GM23248 (cell line): ENCODE results near the gene C19orf25. TPM values are rescaled to one million over a fixed set of nuclear protein-coding genes. Genes with fewer than 3 reads are reported as not detected.
A peak's percentile ranks its signal among the peaks of the same experiment; 100 is the strongest.

Source experiments
- DNase-seq: peaks from one replicate; pipeline ENCODE4 v3.0.0-alpha.2; 2015
- H2AFZ ChIP-seq: fragments of 200-600 bp; sonication (generic); 2 replicates; pipeline ENCODE4 v1.6.1; 2016; ENCODE audit warnings: antibody characterized with exemption
- H3F3A ChIP-seq: fragments of 200-600 bp; sonication (generic); 2 replicates; pipeline ENCODE4 v1.6.1; 2016; ENCODE audit warnings: mild to moderate bottlenecking, antibody characterized with exemption, mixed run types; ENCODE audit not compliant: insufficient read depth
- H3K27ac ChIP-seq: fragments of 200-600 bp; sonication (generic); 2 replicates; pipeline ENCODE4 v1.5.1; 2016; ENCODE audit warnings: mild to moderate bottlenecking
- H3K27me3 ChIP-seq: fragments of 200-600 bp; sonication (generic); replicated peaks from 2 replicates; pipeline ENCODE4 v1.6.1; 2016; ENCODE audit warnings: mild to moderate bottlenecking; ENCODE audit not compliant: insufficient read depth
- H3K36me3 ChIP-seq: fragments of 200-600 bp; sonication (generic); 2 replicates; pipeline ENCODE4 v1.6.1; 2016; ENCODE audit warnings: low read depth, mild to moderate bottlenecking
- H3K4me1 ChIP-seq: fragments of 200-600 bp; sonication (generic); 2 replicates; pipeline ENCODE4 v1.6.1; 2016; ENCODE audit warnings: mild to moderate bottlenecking; ENCODE audit not compliant: insufficient read depth
- H3K4me2 ChIP-seq: fragments of 200-600 bp; sonication (generic); one replicate; pipeline ENCODE4 v1.6.1; 2016; ENCODE audit warnings: mild to moderate bottlenecking; ENCODE audit not compliant: unreplicated experiment
- H3K4me3 ChIP-seq: fragments of 200-600 bp; sonication (generic); 2 replicates; pipeline ENCODE4 v1.5.1; 2016; ENCODE audit warnings: mild to moderate bottlenecking
- H3K79me2 ChIP-seq: fragments of 200-600 bp; sonication (generic); 2 replicates; pipeline ENCODE4 v1.6.1; 2016; ENCODE audit warnings: mild to moderate bottlenecking; ENCODE audit not compliant: insufficient read depth
- H3K9ac ChIP-seq: fragments of 200-600 bp; sonication (generic); 2 replicates; pipeline ENCODE4 v1.6.1; 2016; ENCODE audit warnings: mild to moderate bottlenecking
- H3K9me2 ChIP-seq: fragments of 200-600 bp; sonication (generic); 2 replicates; pipeline ENCODE4 v1.6.1; 2016; ENCODE audit warnings: mixed run types, mild to moderate bottlenecking, moderate library complexity; ENCODE audit not compliant: insufficient read depth
- H3K9me3 ChIP-seq: fragments of 200-600 bp; sonication (generic); one replicate; pipeline ENCODE4 v1.6.1; 2017; ENCODE audit warnings: low read depth
- H4K20me1 ChIP-seq: fragments of 200-600 bp; sonication (generic); 2 replicates; pipeline ENCODE4 v1.6.0; 2016; ENCODE audit not compliant: insufficient read depth
- EZH2 ChIP-seq: fragments of 200-600 bp; sonication (generic); IDR thresholded peaks from 2 replicates; pipeline ENCODE4 v1.6.1; 2018; ENCODE audit warnings: antibody characterized with exemption, mild to moderate bottlenecking; ENCODE audit not compliant: insufficient read depth, poor library complexity, severe bottlenecking
- EZH2phosphoT487 ChIP-seq: fragments of 200-600 bp; sonication (generic); IDR thresholded peaks from 2 replicates; pipeline ENCODE4 v1.6.1; 2018; ENCODE audit warnings: antibody characterized with exemption, moderate library complexity, mild to moderate bottlenecking, low read depth; ENCODE audit not compliant: insufficient read depth
- WGBS, 2 experiments: methylation state at CpG; one replicate each; pipeline ENCODE4 v1.1.6; 2015 to 2017; ENCODE audit warnings: low lambda C conversion rate in 2 of 2, low coverage in 1 of 2; ENCODE audit errors: missing lambda C conversion rate in 2 of 2; 5-methylcytosine and 5-hydroxymethylcytosine counted together
- in situ Hi-C: fragments of 300-500 bp; cut with MboI; formaldehyde crosslinking; loops from 2 replicates; pipeline ENCODE4 v1.15.0; 2020
- polyA plus RNA-seq: library from polyadenylated mRNA; unstranded; fragments of >200 nt; fragmentation: Nextera tagmentation; extraction: Ambion mirVana; gene quantifications from 2 replicates; pipeline ENCODE4 v1.2.1, GENCODE V29; 2016
- total RNA-seq: library from RNA; depleted of rRNA; stranded (reverse); fragments of >200 nt; shearing (Covaris generic); gene quantifications from 2 replicates; pipeline ENCODE4 v1.2.3, GENCODE V29; 2014

Gene C19orf25
- total and polyA plus RNA-seq, 2 experiments from 2014 or later, result 34.7 to 35.9 TPM

DNA sequence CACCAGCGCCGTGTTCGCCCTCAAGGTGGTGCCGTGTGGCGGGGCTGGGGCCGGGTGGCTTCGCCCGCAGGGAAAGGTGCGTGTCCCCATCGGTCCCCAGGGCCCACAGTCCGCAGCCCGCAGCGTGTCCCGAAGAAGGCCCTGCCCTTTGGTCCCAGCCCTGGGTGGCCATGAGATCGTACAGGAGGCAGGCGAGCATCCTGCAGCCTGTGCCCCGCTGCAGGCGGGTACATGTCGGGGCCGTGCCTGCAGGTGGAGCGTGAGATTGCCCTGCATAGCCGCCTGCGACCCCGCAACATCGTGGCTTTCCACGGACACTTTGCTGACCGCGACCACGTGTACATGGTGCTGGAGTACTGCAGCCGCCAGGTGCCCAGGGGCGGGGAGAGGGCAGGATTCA is 46.3 kb upstream of the C19orf25 start:
- no peak overlapping the region for H3K4me2 ChIP-seq
- H3K9me2 ChIP-seq, result no peaks in the 10 kb centered on the region
- no peaks in the 10 kb centered on the region for H3K9me3 ChIP-seq
- TF ChIP-seq EZH2phosphoT487 (no peak), EZH2 (no peak)
- no peaks in the 10 kb centered on the region for H3K36me3 ChIP-seq
- H3F3A ChIP-seq, result no peaks in the 10 kb centered on the region
- H4K20me1 ChIP-seq, result no peaks in the 10 kb centered on the region
- H3K4me1 ChIP-seq, result no peaks in the 10 kb centered on the region
- H3K9ac ChIP-seq, result no peak overlapping the region
- H3K79me2 ChIP-seq, result no peaks in the 10 kb centered on the region
- no peak for DNase-seq
- no peak overlapping the region for H2AFZ ChIP-seq
- in situ Hi-C loops, result no loop called here
- H3K27ac ChIP-seq, result no peak overlapping the region
- WGBS, 2 experiments, result 63 to 70% methylated on average over 20 to 24 of the region's 31 CpGs
- H3K4me3 ChIP-seq, result no peak overlapping the region
- H3K27me3 ChIP-seq, result peaks cover 16% of the 10 kb centered on the region; the same call in 1 of the 2 replicates

DNA sequence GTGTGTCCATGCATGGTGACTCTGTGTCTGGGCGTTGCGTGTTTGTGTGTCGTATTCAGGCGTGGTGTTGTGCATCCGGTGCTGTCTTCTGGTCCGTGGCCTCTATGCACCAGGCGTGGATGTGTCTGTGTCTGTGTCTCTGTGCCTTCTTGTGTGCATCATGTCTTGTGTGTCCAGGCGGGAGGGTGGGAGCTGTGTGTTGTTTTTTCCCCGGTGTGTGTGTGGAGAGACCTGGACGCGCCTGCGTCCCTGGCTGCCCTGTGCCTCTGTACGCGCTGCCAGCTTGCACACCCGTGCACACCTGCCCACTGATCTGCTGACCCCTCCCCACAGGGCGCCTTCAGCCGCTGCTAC is 45.9 kb upstream of the C19orf25 start:
- no peaks in the 10 kb centered on the region for H3K36me3 ChIP-seq
- in situ Hi-C loops, result no loop called here
- H3K79me2 ChIP-seq, result no peaks in the 10 kb centered on the region
- H3K9ac ChIP-seq, result no peak overlapping the region
- TF ChIP-seq EZH2 (no peak), EZH2phosphoT487 (no peak)
- H3K4me1 ChIP-seq, result no peaks in the 10 kb centered on the region
- H3K9me2 ChIP-seq, result no peaks in the 10 kb centered on the region
- no peak overlapping the region for H2AFZ ChIP-seq
- no peaks in the 10 kb centered on the region for H4K20me1 ChIP-seq
- no peak overlapping the region for H3K4me2 ChIP-seq
- H3K9me3 ChIP-seq, result no peaks in the 10 kb centered on the region
- H3K27me3 ChIP-seq, result peaks cover 16% of the 10 kb centered on the region; the same call in 1 of the 2 replicates
- no peak overlapping the region for H3K27ac ChIP-seq
- WGBS, 2 experiments, result 38 to 41% methylated on average over 17 of the region's 17 CpGs
- no peak for DNase-seq
- H3K4me3 ChIP-seq, result no peak overlapping the region
- H3F3A ChIP-seq, result no peaks in the 10 kb centered on the region

DNA sequence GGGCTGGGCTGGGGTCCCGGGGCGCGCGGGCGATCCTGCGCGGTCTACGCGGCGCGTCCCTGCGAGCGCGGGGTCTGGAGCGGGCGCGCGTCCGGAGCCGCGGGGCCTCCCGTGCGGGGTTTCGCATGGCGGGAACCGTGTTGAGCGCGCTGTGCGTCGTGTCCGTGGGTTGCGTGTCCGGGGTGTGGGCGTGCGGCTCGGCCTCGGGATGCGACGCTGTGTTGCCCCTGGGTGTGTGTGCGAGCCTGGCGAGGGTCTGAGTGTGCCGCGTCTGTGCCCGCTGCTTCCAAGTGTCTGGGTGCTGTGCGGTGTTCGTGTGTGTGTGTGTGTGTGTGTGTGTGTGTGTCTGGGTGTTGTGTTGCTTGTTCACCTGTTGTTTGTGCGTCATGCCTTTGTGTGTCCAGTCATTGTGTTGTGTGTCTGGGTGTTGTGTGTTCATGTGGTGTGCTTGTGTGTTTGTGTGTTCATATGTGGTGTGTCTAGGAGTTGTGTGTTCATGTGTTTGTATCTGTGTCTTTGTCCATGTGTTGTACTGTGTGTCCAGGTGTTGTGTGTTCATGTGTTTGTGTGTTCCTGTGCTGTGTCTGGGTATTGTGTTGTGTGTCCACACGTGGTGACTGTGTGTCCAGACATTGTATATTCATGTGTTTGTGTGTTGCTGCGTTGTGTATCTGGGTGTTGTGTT is 45.4 kb upstream of the C19orf25 start:
- Histone ChIP-seq H3K79me2 (no peaks in the 10 kb centered on the region), H3K36me3 (no peaks in the 10 kb centered on the region), H3K9ac (no peak overlapping the region), H3K4me2 (no peak overlapping the region), H4K20me1 (no peaks in the 10 kb centered on the region), H3K9me3 (no peaks in the 10 kb centered on the region), H3K27me3 (peaks cover 16% of the 10 kb centered on the region; the same call in 1 of the 2 replicates), H3K4me3 (no peak overlapping the region), H3K27ac (no peak overlapping the region), H2AFZ (no peak overlapping the region), H3K9me2 (no peaks in the 10 kb centered on the region), H3F3A (no peaks in the 10 kb centered on the region), H3K4me1 (no peaks in the 10 kb centered on the region)
- TF ChIP-seq EZH2phosphoT487, result no peak
- TF ChIP-seq EZH2, result peak; percentile 58
- DNase-seq, result no peak
- in situ Hi-C loops, result no loop called here
- WGBS, 2 experiments, result 13 to 14% methylated on average over 19 to 22 of the region's 49 CpGs

DNA sequence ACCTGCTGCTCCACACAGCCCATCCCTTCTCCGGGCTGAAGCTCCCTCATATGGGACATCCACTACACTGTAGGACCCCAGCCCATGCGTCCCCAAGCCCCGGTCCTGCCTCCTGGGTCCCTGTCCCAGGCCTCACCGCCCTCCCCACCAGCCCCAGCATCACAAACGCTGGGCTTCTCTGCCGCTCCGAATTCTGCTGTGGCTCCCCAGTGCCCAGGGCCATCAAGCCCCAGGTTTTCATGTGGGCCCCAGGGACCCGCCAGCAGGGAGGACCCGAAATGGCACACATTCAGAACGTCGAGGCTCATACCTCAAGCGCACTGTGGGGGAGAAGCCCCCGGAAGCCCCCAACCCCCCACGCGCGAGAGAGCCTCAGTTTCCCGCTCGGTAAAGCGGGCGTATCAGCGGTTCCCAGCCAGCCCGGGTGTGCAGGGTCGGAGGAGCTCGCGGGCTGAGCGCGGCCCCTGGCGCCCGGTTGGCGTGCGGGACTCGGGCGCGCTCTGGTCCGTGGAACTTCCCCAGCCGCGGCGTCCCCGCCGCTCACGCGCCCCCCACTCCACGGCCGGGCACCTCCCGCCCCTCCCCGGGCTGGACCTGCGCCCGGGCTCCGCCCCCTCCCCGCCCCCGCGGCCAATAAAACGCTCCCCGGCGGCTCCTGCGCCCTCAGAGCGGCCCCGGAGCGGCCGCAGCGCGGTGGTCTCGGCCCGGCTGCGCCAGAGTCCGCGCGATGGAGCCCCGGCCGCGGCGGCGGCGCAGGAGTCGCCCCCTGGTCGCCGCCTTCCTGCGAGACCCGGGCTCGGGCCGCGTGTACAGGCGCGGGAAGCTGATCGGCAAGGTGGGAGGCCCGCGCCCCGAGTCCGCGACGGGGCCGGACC is 44.6 kb upstream of the C19orf25 start, which contains the start of gene PLK5:
PLK5 (plus strand) TSS at position 666 of the 875 bp plus-strand sequence. CDS start 2,920 bp downstream, outside the sequence.
- DNase-seq, result no peak
- no peak within 1 kb of the TSS for H3K4me3 ChIP-seq
- no peak within 1 kb of the TSS for H3K27ac ChIP-seq
- H3K4me1 ChIP-seq, result no peaks in the 10 kb centered on the region
- no peaks in the 10 kb centered on the region for H3F3A ChIP-seq
- H3K9ac ChIP-seq, result no peak within 1 kb of the TSS
- H3K4me2 ChIP-seq, result no peak within 1 kb of the TSS
- H3K9me3 ChIP-seq, result no peaks in the 10 kb centered on the region
- no peaks in the 10 kb centered on the region for H3K79me2 ChIP-seq
- in situ Hi-C loops, result no loop called here
- H4K20me1 ChIP-seq, result no peaks in the 10 kb centered on the region
- H3K36me3 ChIP-seq, result no peaks in the 10 kb centered on the region
- TF ChIP-seq EZH2 (no peak), EZH2phosphoT487 (no peak)
- 5 to 7% methylated on average over 57 to 78 of the region's 92 CpGs for WGBS, 2 experiments
- no peaks in the 10 kb centered on the region for H3K9me2 ChIP-seq
- H2AFZ ChIP-seq, result no peak within 1 kb of the TSS
- peaks cover 16% of the 10 kb centered on the region; the same call in 1 of the 2 replicates for H3K27me3 ChIP-seq
